ENCODE data around the gene CHRNG. TPM values are rescaled to one million over a fixed set of nuclear protein-coding genes. Genes with fewer than 3 reads are reported as not detected.

The CHRNG gene
- total and polyA plus RNA-seq, 9 donors = not detected

DNA sequence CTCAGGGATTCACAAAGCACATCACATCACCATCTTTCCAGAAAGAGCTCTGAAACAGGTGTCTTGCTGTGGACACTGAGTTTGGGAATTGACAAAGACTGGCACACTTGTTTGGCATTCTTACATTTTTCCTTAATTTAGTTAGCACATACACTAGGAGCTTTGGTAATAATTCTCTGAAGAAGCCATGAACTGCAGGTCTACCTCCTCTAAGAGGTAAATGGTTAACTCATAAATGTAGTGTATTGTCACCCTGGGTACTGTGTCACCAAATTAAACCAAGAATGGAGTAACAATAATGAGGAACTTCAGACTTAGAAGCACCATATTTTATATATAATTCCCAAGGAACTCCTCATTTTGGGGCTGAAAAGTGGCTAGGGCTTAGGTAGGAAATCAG, 33.5 kb downstream of the CHRNG start:
- Histone ChIP-seq H3K36me3 (no peaks in the 10 kb centered on the region), H3K4me3 (no peak overlapping the region), H3K27me3 (no peaks in the 10 kb centered on the region), H3K4me1 (ENCODE audit: insufficient read depth) (no peaks in the 10 kb centered on the region), H3K27ac (no peak overlapping the region), H3K9me3 (no peaks in the 10 kb centered on the region)
- DNase-seq = no peak
- TF ChIP-seq EP300 (IDR thresholded peaks at IDR 0.05) (no peak), POLR2A (IDR thresholded peaks at IDR 0.05) (no peak)
- TF ChIP-seq, protein P1, sequence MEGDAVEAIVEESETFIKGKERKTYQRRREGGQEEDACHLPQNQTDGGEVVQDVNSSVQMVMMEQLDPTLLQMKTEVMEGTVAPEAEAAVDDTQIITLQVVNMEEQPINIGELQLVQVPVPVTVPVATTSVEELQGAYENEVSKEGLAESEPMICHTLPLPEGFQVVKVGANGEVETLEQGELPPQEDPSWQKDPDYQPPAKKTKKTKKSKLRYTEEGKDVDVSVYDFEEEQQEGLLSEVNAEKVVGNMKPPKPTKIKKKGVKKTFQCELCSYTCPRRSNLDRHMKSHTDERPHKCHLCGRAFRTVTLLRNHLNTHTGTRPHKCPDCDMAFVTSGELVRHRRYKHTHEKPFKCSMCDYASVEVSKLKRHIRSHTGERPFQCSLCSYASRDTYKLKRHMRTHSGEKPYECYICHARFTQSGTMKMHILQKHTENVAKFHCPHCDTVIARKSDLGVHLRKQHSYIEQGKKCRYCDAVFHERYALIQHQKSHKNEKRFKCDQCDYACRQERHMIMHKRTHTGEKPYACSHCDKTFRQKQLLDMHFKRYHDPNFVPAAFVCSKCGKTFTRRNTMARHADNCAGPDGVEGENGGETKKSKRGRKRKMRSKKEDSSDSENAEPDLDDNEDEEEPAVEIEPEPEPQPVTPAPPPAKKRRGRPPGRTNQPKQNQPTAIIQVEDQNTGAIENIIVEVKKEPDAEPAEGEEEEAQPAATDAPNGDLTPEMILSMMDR (IDR thresholded peaks at IDR 0.05) = no peak
- intact Hi-C loops (cut with DNase I) = no loop called here

DNA sequence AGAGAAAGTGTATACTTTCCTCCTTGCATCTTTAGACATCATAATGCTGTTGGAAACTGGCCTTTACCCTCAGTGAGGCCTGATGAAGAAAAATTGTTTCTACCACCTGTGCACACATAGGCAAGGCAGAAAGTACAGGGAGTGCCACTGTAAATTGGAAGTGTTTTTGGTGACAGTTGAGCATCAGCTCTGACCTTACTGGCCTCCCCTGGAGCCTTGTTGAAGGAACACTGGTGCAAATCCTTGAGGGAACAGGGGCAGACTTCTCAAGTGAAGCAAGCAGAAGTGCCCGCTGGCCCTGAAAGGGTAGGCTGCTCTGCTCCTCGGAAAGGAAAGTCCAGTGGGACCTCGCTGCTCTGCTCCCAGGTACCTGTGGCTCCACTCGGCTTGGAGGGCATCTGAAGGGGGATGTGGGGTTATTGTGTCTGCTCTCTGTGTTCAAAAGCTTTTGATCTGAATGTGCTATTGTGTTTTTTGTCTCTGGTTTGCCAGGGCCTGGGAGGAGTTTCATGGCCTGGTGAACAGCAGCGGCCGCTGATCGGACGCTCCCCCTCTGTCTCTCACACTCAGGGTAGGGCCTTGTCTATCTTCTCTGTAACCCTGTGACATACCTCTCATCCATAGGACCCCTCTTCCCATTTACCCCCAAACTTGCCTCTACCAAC, 34.4 kb downstream of the CHRNG start:
- no peaks in the 10 kb centered on the region for H3K4me1 ChIP-seq (ENCODE audit: insufficient read depth)
- no peak overlapping the region for H3K27ac ChIP-seq
- DNase-seq = no peak
- H3K27me3 ChIP-seq = no peaks in the 10 kb centered on the region
- intact Hi-C loops (cut with DNase I) = no loop called here
- no peak overlapping the region for H3K4me3 ChIP-seq
- no peaks in the 10 kb centered on the region for H3K36me3 ChIP-seq
- WGBS, 3 donors = 91 to 93% (median 92%) methylated on average over 8 of the region's 8 CpGs
- no peak for TF ChIP-seq POLR2A (IDR thresholded peaks at IDR 0.05)
- TF ChIP-seq, protein P1 (IDR thresholded peaks at IDR 0.05) = no peak
- TF ChIP-seq EP300 (IDR thresholded peaks at IDR 0.05) = no peak
- no peaks in the 10 kb centered on the region for H3K9me3 ChIP-seq

DNA sequence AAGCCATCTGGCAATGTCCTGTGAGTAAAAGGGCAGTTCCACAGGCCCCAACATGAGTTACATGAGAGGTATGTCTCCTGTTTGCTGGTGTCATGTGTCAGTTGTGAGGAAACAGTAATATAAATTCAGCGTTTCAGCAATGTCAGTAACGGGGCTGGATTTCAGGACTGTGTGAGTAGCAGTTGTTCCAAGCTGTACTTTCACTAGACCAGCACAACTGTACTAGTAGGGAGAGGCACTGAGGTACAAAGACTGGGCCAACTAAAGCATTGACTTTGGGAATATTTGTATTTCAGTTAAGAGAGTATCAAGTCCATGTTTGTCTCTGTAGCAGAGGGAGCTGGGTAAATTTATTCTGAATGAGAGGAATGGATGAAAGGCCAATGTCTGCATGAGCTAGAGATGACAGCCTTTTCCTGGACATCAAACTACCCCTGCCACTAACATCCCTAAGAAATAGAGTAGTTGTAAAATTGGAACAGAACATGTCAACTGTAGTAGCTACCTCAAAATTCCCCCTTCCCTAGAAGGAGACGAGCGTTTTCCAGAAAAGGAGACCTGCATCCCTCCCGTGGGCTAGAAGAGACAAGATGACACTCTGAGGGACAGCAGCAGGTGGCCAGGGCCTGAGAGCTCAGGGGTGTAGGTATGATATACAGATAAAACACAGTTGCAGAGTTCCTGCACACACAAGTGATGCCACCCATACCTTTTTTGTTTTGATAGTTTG, 35.3 kb downstream of the CHRNG start:
- intact Hi-C loops (cut with DNase I) = no loop called here
- TF ChIP-seq EP300 (IDR thresholded peaks at IDR 0.05) (no peak), POLR2A (IDR thresholded peaks at IDR 0.05) (no peak)
- TF ChIP-seq, protein P1 (IDR thresholded peaks at IDR 0.05) = no peak
- H3K4me1 ChIP-seq (ENCODE audit: insufficient read depth) = no peaks in the 10 kb centered on the region
- no peaks in the 10 kb centered on the region for H3K9me3 ChIP-seq
- H3K4me3 ChIP-seq = no peak overlapping the region
- WGBS, 3 donors = 89 to 93% (median 90%) methylated on average over 5 of the region's 5 CpGs
- DNase-seq = no peak
- H3K27me3 ChIP-seq = no peaks in the 10 kb centered on the region
- H3K27ac ChIP-seq = no peak overlapping the region
- H3K36me3 ChIP-seq = no peaks in the 10 kb centered on the region

DNA sequence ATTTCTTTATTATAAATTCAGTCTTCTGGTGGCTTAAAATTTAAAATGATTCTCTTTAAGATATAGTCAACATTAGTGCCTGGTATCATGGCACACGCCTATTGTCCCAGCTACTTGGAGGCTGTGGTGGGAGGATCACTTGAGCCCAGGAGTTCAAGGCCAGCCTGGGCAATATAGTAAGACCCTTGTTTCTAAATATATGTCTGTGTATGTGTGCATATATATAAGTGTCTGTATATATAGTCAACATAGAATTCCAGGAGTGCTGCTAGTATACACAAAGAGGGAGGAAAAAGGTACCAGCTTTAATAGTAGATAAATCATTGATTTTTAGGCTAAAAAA, 35.9 kb downstream of the CHRNG start:
- Histone ChIP-seq H3K9me3 (no peaks in the 10 kb centered on the region), H3K4me1 (ENCODE audit: insufficient read depth) (no peaks in the 10 kb centered on the region), H3K36me3 (no peaks in the 10 kb centered on the region), H3K4me3 (no peak overlapping the region), H3K27ac (no peak overlapping the region), H3K27me3 (no peaks in the 10 kb centered on the region)
- WGBS, 3 donors = 88 to 97% (median 95%) methylated on average over 1 of the region's 1 CpG
- intact Hi-C loops (cut with DNase I) = no loop called here
- TF ChIP-seq POLR2A (IDR thresholded peaks at IDR 0.05) (no peak), EP300 (IDR thresholded peaks at IDR 0.05) (no peak)
- TF ChIP-seq, protein P1 (IDR thresholded peaks at IDR 0.05) = no peak
- no peak for DNase-seq

Data from ovary (tissue), 9 donors.